Activated T-helper 17 cell treated with anti-CD3 and anti-CD28 coated beads, Interleukin-2, amount 50 U/mL, for 72 hours (primary cell): Measurements from ENCODE around the gene SDK1. TPM values are rescaled to one million over a fixed set of nuclear protein-coding genes. Genes with fewer than 3 reads are reported as not detected.
A peak's percentile ranks its signal among the peaks of the same experiment; 100 is the strongest.

Experiments
- ATAC-seq: fragments of 150-1000 bp; cut with Tn5 transposase; replicated peaks from 2 replicates; pipeline ENCODE4 v1.10.0; 2021; ENCODE audit warnings: mild to moderate bottlenecking, moderate library complexity
- H3K27ac Mint-ChIP-seq: one replicate; pipeline ENCODE4 v1.8.0; 2022; ENCODE audit warnings: mixed read lengths
- H3K27me3 Mint-ChIP-seq: one replicate; pipeline ENCODE4 v1.8.0; 2022; ENCODE audit warnings: mixed read lengths
- H3K36me3 Mint-ChIP-seq: one replicate; pipeline ENCODE4 v1.8.0; 2022; ENCODE audit warnings: low read depth, mild to moderate bottlenecking, mixed read lengths
- H3K4me1 Mint-ChIP-seq: one replicate; pipeline ENCODE4 v1.8.0; 2022; ENCODE audit warnings: mixed read lengths
- H3K4me3 Mint-ChIP-seq: one replicate; pipeline ENCODE4 v1.8.0; 2022; ENCODE audit warnings: mild to moderate bottlenecking, mixed read lengths
- H3K9me3 Mint-ChIP-seq: one replicate; pipeline ENCODE4 v1.8.0; 2022; ENCODE audit warnings: mixed read lengths
- total RNA-seq, 2 donors: library from RNA; stranded (reverse); gene quantifications; one replicate each; pipeline ENCODE4 v1.2.3, GENCODE V29; 2022

Gene SDK1
- total RNA-seq, 2 donors from 2014 or later, result 0.06 to 1.1 TPM

GRCh38 chr7:3333861-3334260 lies 32.8 kb downstream of the SDK1 start:
- Mint-ChIP-seq H3K27ac (no peak overlapping the region), H3K36me3 (no peaks in the 10 kb centered on the region), H3K9me3 (no peaks in the 10 kb centered on the region), H3K27me3 (peaks cover 51% of the 10 kb centered on the region), H3K4me3 (no peak overlapping the region), H3K4me1 (no peaks in the 10 kb centered on the region)
- ATAC-seq, result peak; percentile 34

- Mint-ChIP-seq H3K27me3 (peaks cover 48% of the 10 kb centered on the region), H3K27ac (no peak overlapping the region), H3K4me3 (no peak overlapping the region), H3K4me1 (no peaks in the 10 kb centered on the region), H3K9me3 (no peaks in the 10 kb centered on the region), H3K36me3 (no peaks in the 10 kb centered on the region)
- ATAC-seq, result no peak
Measured at GRCh38 chr7:3336042-3336665, 35.1 kb downstream of the SDK1 start.

- H3K36me3 Mint-ChIP-seq, result no peaks in the 10 kb centered on the region
- H3K4me1 Mint-ChIP-seq, result no peaks in the 10 kb centered on the region
- no peak overlapping the region for H3K4me3 Mint-ChIP-seq
- no peak for ATAC-seq
- peaks cover 42% of the 10 kb centered on the region for H3K27me3 Mint-ChIP-seq
- no peak overlapping the region for H3K27ac Mint-ChIP-seq
- no peaks in the 10 kb centered on the region for H3K9me3 Mint-ChIP-seq
Measured at GRCh38 chr7:3338161-3338560, 37.1 kb downstream of the SDK1 start.

- Mint-ChIP-seq H3K9me3 (no peaks in the 10 kb centered on the region), H3K4me3 (no peak overlapping the region), H3K36me3 (no peaks in the 10 kb centered on the region), H3K27me3 (peaks cover 4% of the 10 kb centered on the region), H3K27ac (no peak overlapping the region), H3K4me1 (no peaks in the 10 kb centered on the region)
- ATAC-seq, result no peak
Measured at GRCh38 chr7:3345699-3346481, 44.8 kb downstream of the SDK1 start.

- no peak for ATAC-seq
- H3K9me3 Mint-ChIP-seq, result no peaks in the 10 kb centered on the region
- no peaks in the 10 kb centered on the region for H3K4me1 Mint-ChIP-seq
- no peaks in the 10 kb centered on the region for H3K36me3 Mint-ChIP-seq
- H3K4me3 Mint-ChIP-seq, result no peak overlapping the region
- peaks cover 12% of the 10 kb centered on the region for H3K27me3 Mint-ChIP-seq
- no peak overlapping the region for H3K27ac Mint-ChIP-seq
Measured at GRCh38 chr7:3349126-3349525, 48.1 kb downstream of the SDK1 start.

GRCh38 chr7:3356173-3356572 lies 55.1 kb downstream of the SDK1 start:
- H3K9me3 Mint-ChIP-seq, result no peaks in the 10 kb centered on the region
- no peaks in the 10 kb centered on the region for H3K36me3 Mint-ChIP-seq
- H3K27me3 Mint-ChIP-seq, result peaks cover 15% of the 10 kb centered on the region
- no peak for ATAC-seq
- no peaks in the 10 kb centered on the region for H3K4me1 Mint-ChIP-seq
- H3K27ac Mint-ChIP-seq, result no peak overlapping the region
- no peak overlapping the region for H3K4me3 Mint-ChIP-seq

- peaks cover 3% of the 10 kb centered on the region for H3K27me3 Mint-ChIP-seq
- no peaks in the 10 kb centered on the region for H3K4me1 Mint-ChIP-seq
- no peak overlapping the region for H3K4me3 Mint-ChIP-seq
- ATAC-seq, result no peak
- H3K27ac Mint-ChIP-seq, result no peak overlapping the region
- H3K9me3 Mint-ChIP-seq, result no peaks in the 10 kb centered on the region
- H3K36me3 Mint-ChIP-seq, result no peaks in the 10 kb centered on the region
Measured at GRCh38 chr7:3358991-3359390, 57.9 kb downstream of the SDK1 start.

- no peak for ATAC-seq
- no peak overlapping the region for H3K27ac Mint-ChIP-seq
- H3K4me1 Mint-ChIP-seq, result no peaks in the 10 kb centered on the region
- no peaks in the 10 kb centered on the region for H3K36me3 Mint-ChIP-seq
- no peak overlapping the region for H3K4me3 Mint-ChIP-seq
- no peaks in the 10 kb centered on the region for H3K9me3 Mint-ChIP-seq
- H3K27me3 Mint-ChIP-seq, result peaks cover 34% of the 10 kb centered on the region
Measured at GRCh38 chr7:3367261-3367660, 66.2 kb downstream of the SDK1 start.

GRCh38 chr7:3370068-3370830 lies 69.2 kb downstream of the SDK1 start:
- Mint-ChIP-seq H3K27ac (no peak overlapping the region), H3K4me1 (no peaks in the 10 kb centered on the region), H3K4me3 (no peak overlapping the region), H3K9me3 (no peaks in the 10 kb centered on the region), H3K36me3 (no peaks in the 10 kb centered on the region), H3K27me3 (peaks cover 32% of the 10 kb centered on the region)
- ATAC-seq, result no peak

- Mint-ChIP-seq H3K4me1 (no peaks in the 10 kb centered on the region), H3K9me3 (no peaks in the 10 kb centered on the region), H3K27ac (no peak overlapping the region), H3K36me3 (no peaks in the 10 kb centered on the region), H3K4me3 (no peak overlapping the region), H3K27me3 (peaks cover 34% of the 10 kb centered on the region)
- ATAC-seq, result no peak
Measured at GRCh38 chr7:3370921-3371320, 69.9 kb downstream of the SDK1 start.

- Mint-ChIP-seq H3K27ac (no peak overlapping the region), H3K9me3 (no peaks in the 10 kb centered on the region), H3K36me3 (no peaks in the 10 kb centered on the region), H3K4me1 (no peaks in the 10 kb centered on the region), H3K27me3 (peaks cover 29% of the 10 kb centered on the region), H3K4me3 (no peak overlapping the region)
- no peak for ATAC-seq
Measured at GRCh38 chr7:3371601-3372000, 70.5 kb downstream of the SDK1 start.

- no peak overlapping the region for H3K4me3 Mint-ChIP-seq
- H3K27ac Mint-ChIP-seq, result no peak overlapping the region
- peaks cover 40% of the 10 kb centered on the region for H3K27me3 Mint-ChIP-seq
- H3K9me3 Mint-ChIP-seq, result no peaks in the 10 kb centered on the region
- H3K4me1 Mint-ChIP-seq, result no peaks in the 10 kb centered on the region
- ATAC-seq, result no peak
- no peaks in the 10 kb centered on the region for H3K36me3 Mint-ChIP-seq
Measured at GRCh38 chr7:3374239-3374638, 73.2 kb downstream of the SDK1 start.

GRCh38 chr7:3378390-3379150 lies 77.5 kb downstream of the SDK1 start:
- H3K27me3 Mint-ChIP-seq, result peaks cover 32% of the 10 kb centered on the region

GRCh38 chr7:3380034-3380433 lies 79.0 kb downstream of the SDK1 start:
- no peak for ATAC-seq
- peaks cover 27% of the 10 kb centered on the region for H3K27me3 Mint-ChIP-seq
- H3K36me3 Mint-ChIP-seq, result no peaks in the 10 kb centered on the region
- no peaks in the 10 kb centered on the region for H3K4me1 Mint-ChIP-seq
- H3K27ac Mint-ChIP-seq, result no peak overlapping the region
- H3K9me3 Mint-ChIP-seq, result no peaks in the 10 kb centered on the region
- no peak overlapping the region for H3K4me3 Mint-ChIP-seq

More at GRCh38 chr7:3378390-3379150, 77.5 kb downstream of the SDK1 start:
- no peak for ATAC-seq
- no peaks in the 10 kb centered on the region for H3K4me1 Mint-ChIP-seq
- H3K27ac Mint-ChIP-seq, result no peak overlapping the region
- no peaks in the 10 kb centered on the region for H3K9me3 Mint-ChIP-seq
- H3K4me3 Mint-ChIP-seq, result no peak overlapping the region
- H3K36me3 Mint-ChIP-seq, result no peaks in the 10 kb centered on the region
